Measurements from ENCODE around the gene RENBP.

The RENBP gene

GRCh38 chrX:153989973-153990655 is 45.7 kb upstream of the RENBP start:
- Mint-ChIP-seq H3K4me3 (no peak overlapping the region), H3K36me3 (ENCODE audit: low read depth) (no peaks in the 10 kb centered on the region), H3K4me1 (no peaks in the 10 kb centered on the region), H3K27me3 (ENCODE audit: low read depth) (no peaks in the 10 kb centered on the region), H3K27ac (no peak overlapping the region), H3K9me3 (peaks cover 5% of the 10 kb centered on the region)
- no peak for TF ChIP-seq CTCF (IDR thresholded peaks at IDR 0.05; ENCODE audit: unreplicated experiment in 3 of 3)

GRCh38 chrX:153988493-153988892 is 44.0 kb upstream of the RENBP start:
- TF ChIP-seq CTCF (IDR thresholded peaks at IDR 0.05; ENCODE audit: unreplicated experiment in 3 of 3): no peak
- H3K4me3 Mint-ChIP-seq: no peak overlapping the region
- H3K4me1 Mint-ChIP-seq: no peaks in the 10 kb centered on the region
- peaks cover 5% of the 10 kb centered on the region for H3K9me3 Mint-ChIP-seq
- H3K27ac Mint-ChIP-seq: peak overlapping the region in 1 of 3 experiments; percentile 57
- H3K36me3 Mint-ChIP-seq (ENCODE audit: low read depth): no peaks in the 10 kb centered on the region
- no peaks in the 10 kb centered on the region for H3K27me3 Mint-ChIP-seq (ENCODE audit: low read depth)

GRCh38 chrX:153984351-153985178 is 40.1 kb upstream of the RENBP start:
- H3K36me3 Mint-ChIP-seq (ENCODE audit: low read depth): peaks cover 15% of the 10 kb centered on the region
- H3K27ac Mint-ChIP-seq: no peak overlapping the region
- H3K9me3 Mint-ChIP-seq: no peaks in the 10 kb centered on the region
- H3K4me3 Mint-ChIP-seq: no peak overlapping the region
- TF ChIP-seq CTCF (IDR thresholded peaks at IDR 0.05; ENCODE audit: unreplicated experiment in 3 of 3): no peak
- no peaks in the 10 kb centered on the region for H3K27me3 Mint-ChIP-seq (ENCODE audit: low read depth)
- no peaks in the 10 kb centered on the region for H3K4me1 Mint-ChIP-seq

GRCh38 chrX:153983321-153983801 is 38.9 kb upstream of the RENBP start:
- no peak for TF ChIP-seq CTCF (IDR thresholded peaks at IDR 0.05; ENCODE audit: unreplicated experiment in 3 of 3)
- Mint-ChIP-seq H3K27ac (no peak overlapping the region), H3K4me1 (no peaks in the 10 kb centered on the region), H3K9me3 (no peaks in the 10 kb centered on the region), H3K36me3 (ENCODE audit: low read depth) (peaks cover 15% of the 10 kb centered on the region), H3K4me3 (no peak overlapping the region), H3K27me3 (ENCODE audit: low read depth) (no peaks in the 10 kb centered on the region)

- no peaks in the 10 kb centered on the region for H3K4me1 Mint-ChIP-seq
- no peak overlapping the region for H3K4me3 Mint-ChIP-seq
- no peak for TF ChIP-seq CTCF (IDR thresholded peaks at IDR 0.05; ENCODE audit: unreplicated experiment in 3 of 3)
- H3K27ac Mint-ChIP-seq: peak overlapping the region; percentile 48 to 82 (median 50)
- peaks cover 15% of the 10 kb centered on the region for H3K36me3 Mint-ChIP-seq (ENCODE audit: low read depth)
- H3K9me3 Mint-ChIP-seq: no peaks in the 10 kb centered on the region
- no peaks in the 10 kb centered on the region for H3K27me3 Mint-ChIP-seq (ENCODE audit: low read depth)
These were observed 37.5 kb upstream of the RENBP start for GRCh38 chrX:153981771-153982533.

All from nephron (organoid).